Gastrocnemius medialis (tissue), 4 donors: ENCODE data around the gene SLC8A3.

Source experiments
- CTCF ChIP-seq, 5 experiments: fragments of 450-650 bp in 3 of 5; fragments of 200-600 bp in 2 of 5; sonication (generic) in 2 of 5; IDR thresholded peaks in 4 of 5; conservative IDR thresholded peaks in 1 of 5; 1 replicate in 4 of 5; 2 replicates in 1 of 5; pipeline ENCODE4 v1.5.1; 2016 to 2019; ENCODE audit warnings: antibody characterized with exemption in 5 of 5, mild to moderate bottlenecking in 3 of 5, moderate library complexity in 3 of 5
- POLR2A ChIP-seq, 2 donors: fragments of 450-650 bp; IDR thresholded peaks; one replicate each; pipeline ENCODE4 v1.6.1; 2017; ENCODE audit warnings: antibody characterized with exemption in 2 of 2, mild to moderate bottlenecking in 2 of 2, moderate library complexity in 2 of 2

- TF ChIP-seq POLR2A (IDR thresholded peaks at IDR 0.05) (no peak), CTCF (IDR thresholded peaks at IDR 0.05 in 4 of 5, conservative IDR thresholded peaks at IDR 0.05 in 1 of 5) (no peak)
Observed at GRCh38 chr14:70166530-70167203, 22.1 kb downstream of the SLC8A3 start.
